Omental fat pad (tissue), 4 donors: ENCODE data around the gene TSEN15. TPM values are rescaled to one million over a fixed set of nuclear protein-coding genes. Genes with fewer than 3 reads are reported as not detected.

Experiments used
- ATAC-seq: fragments of 150-250 bp; one replicate; pipeline ENCODE4 v1.9.1; 2016; ENCODE audit warnings: mild to moderate bottlenecking, moderate library complexity; ENCODE audit not compliant: low FRiP score
- DNase-seq: peaks from one replicate; pipeline ENCODE4 v3.0.0-alpha.2; 2019; ENCODE audit warnings: low spot score
- CTCF ChIP-seq, 3 donors: fragments of 450-650 bp; IDR thresholded peaks; one replicate each; pipeline ENCODE4 v1.5.1; 2016 to 2017; ENCODE audit warnings: antibody characterized with exemption in 3 of 3, mild to moderate bottlenecking in 3 of 3, moderate library complexity in 2 of 3
- total RNA-seq, 4 donors: library from RNA; depleted of rRNA; stranded (reverse); fragments of >200 nt; gene quantifications; one replicate each; pipeline ENCODE4 v1.1.0, GENCODE V29; 2016

The TSEN15 gene
- 10 to 100 TPM; 16.2 to 29.0 (median 23.8) TPM for total RNA-seq

DNA sequence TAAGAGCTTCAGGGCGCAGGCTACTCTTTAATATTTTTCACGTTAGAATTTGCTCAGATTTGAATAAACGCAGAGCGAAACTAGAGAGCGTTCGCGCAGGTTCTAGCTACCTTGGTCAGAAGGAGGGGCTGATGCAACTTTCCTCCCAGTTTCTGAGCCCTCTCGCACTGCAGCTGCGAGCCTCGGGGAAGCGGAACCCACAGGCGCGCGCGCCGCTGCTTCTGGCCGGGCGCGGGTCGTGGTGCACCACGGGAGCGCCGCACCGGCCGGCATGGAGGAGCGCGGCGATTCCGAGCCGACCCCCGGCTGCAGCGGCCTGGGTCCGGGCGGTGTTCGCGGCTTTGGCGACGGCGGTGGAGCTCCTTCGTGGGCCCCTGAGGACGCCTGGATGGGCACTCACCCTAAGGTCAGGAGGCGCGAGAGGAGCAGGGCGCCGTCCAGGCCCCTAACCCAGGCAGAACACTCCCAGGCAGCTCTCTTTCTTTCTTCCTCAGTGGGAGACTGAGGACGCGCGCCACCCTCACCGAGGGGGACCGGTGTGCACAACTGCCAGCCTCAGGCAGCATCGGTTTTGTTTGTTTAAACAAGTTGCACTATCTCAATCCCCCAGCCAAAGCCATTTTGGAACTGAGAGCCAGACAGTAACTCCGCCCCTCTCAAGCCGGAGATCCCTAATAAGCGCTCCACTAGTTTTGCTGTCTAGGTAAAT lies at the start of gene TSEN15:
TSS of gene TSEN15 (plus strand) at position 246 of the 709 bp plus-strand sequence. CDS start at position 272, 26 bp downstream.
- no peak for TF ChIP-seq CTCF (IDR thresholded peaks at IDR 0.05)
- ATAC-seq (peak; percentile 99), DNase-seq (no peak)

GRCh38 chr1:184002071-184002470 lies 49.5 kb upstream of the TSEN15 start:
- ATAC-seq (peak; percentile 48), DNase-seq (no peak)
- TF ChIP-seq CTCF (IDR thresholded peaks at IDR 0.05): no peak

- DNase-seq: no peak
- ATAC-seq: no peak
Measured at GRCh38 chr1:184004935-184005334, 46.6 kb upstream of the TSEN15 start.

GRCh38 chr1:184005506-184005905 lies 46.0 kb upstream of the TSEN15 start:
- no peak for TF ChIP-seq CTCF (IDR thresholded peaks at IDR 0.05)
- ATAC-seq (no peak), DNase-seq (no peak)

More at GRCh38 chr1:184004935-184005334, 46.6 kb upstream of the TSEN15 start:
- no peak for TF ChIP-seq CTCF (IDR thresholded peaks at IDR 0.05)

GRCh38 chr1:184010788-184011187 lies 40.7 kb upstream of the TSEN15 start:
- TF ChIP-seq CTCF (IDR thresholded peaks at IDR 0.05): no peak
- ATAC-seq: no peak
- DNase-seq: no peak

DNA sequence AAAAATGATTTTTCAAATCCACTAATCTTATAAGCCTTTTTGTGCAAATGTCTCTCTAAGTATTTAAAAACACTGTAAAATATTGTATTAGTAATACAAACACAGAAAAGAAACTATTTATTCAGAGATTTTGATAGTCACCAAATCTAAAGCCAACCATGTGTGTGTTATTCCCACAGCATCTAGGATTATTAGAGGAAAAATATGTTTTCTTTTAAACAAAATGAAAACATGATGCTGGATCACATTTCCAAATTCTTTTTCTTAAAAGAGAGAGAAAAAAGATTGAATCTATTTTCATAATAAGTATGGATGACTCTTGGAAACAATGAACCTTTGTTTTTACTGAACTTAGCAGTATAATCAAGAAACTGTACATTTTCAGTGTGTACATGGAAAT lies 39.3 kb upstream of the TSEN15 start:
- TF ChIP-seq CTCF (IDR thresholded peaks at IDR 0.05): no peak
- no peak for DNase-seq
- no peak for ATAC-seq

DNA sequence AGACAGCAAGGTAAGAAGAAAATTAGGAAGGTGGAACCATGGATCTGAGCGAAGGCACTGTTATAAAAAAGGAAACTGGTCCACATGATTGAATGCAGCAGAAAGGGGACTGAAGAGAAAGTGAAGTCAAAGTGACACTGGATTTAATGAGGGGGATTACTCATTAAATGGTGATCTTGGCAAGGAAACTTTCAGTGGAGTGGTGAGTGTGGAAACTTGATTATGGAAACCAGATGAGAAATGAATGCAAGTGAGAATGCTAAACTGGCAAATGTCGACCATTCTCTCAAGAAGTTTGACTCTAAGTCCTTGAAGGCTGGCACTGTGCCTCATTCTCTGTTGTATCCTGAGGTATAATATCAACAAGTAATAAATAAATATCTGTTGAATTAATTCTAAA lies 37.3 kb upstream of the TSEN15 start:
- no peak for ATAC-seq
- DNase-seq: no peak
- no peak for TF ChIP-seq CTCF (IDR thresholded peaks at IDR 0.05)
